CD4-positive, alpha-beta T cell (primary cell): ENCODE measurements around the gene SECTM1. TPM values are rescaled to one million over a fixed set of nuclear protein-coding genes. Genes with fewer than 3 reads are reported as not detected.
A peak's percentile ranks its signal among the peaks of the same experiment; 100 is the strongest.

ENCODE experiments used
- ATAC-seq: fragments of 200-7000 bp; cut with Tn5 transposase; one replicate; pipeline ENCODE4 v1.10.0; 2022; ENCODE audit warnings: mild to moderate bottlenecking; ENCODE audit not compliant: poor library complexity
- CTCF ChIA-PET: fragments of 350-600 bp; sonication (Branson Sonifier 250); formaldehyde crosslinking; loops from one replicate; lab custom pipeline; 2021; ENCODE audit warnings: antibody characterized with exemption, inconsistent platforms; lab: Charles Lee
- POLR2A ChIA-PET: fragments of 350-600 bp; sonication (Branson Sonifier 250); formaldehyde crosslinking; loops from one replicate; lab custom pipeline; 2021; ENCODE audit warnings: antibody characterized with exemption, inconsistent platforms; lab: Charles Lee
- DNase-seq, 14 experiments: peaks; one replicate each; pipeline ENCODE4 v3.0.0-alpha.2; 2013 to 2020; ENCODE audit warnings: mixed read lengths in 2 of 14
- H3K27ac ChIP-seq, 2 donors: one replicate each; pipeline versions ENCODE4 v1.5.1 to v1.7.0; 2013; ENCODE audit warnings: low read length in 2 of 2, low read depth in 1 of 2, mild to moderate bottlenecking in 1 of 2
- H3K27me3 ChIP-seq, 2 experiments: 1 replicate in 1 of 2; 2 replicates in 1 of 2; pipeline versions ENCODE4 v1.6.1 to v1.7.0; 2013; ENCODE audit warnings: low read length in 2 of 2, control low read depth in 1 of 2, mild to moderate bottlenecking in 1 of 2, moderate library complexity in 1 of 2; ENCODE audit not compliant: insufficient read depth in 2 of 2, control insufficient read depth in 1 of 2
- H3K36me3 ChIP-seq: one replicate; pipeline ENCODE4 v1.6.1; 2013; ENCODE audit warnings: low read length, control low read depth; ENCODE audit not compliant: insufficient read depth
- H3K4me1 ChIP-seq: one replicate; pipeline ENCODE4 v1.6.1; 2013; ENCODE audit warnings: low read length, control low read depth; ENCODE audit not compliant: insufficient read depth
- H3K4me3 ChIP-seq: one replicate; pipeline ENCODE4 v1.5.1; 2013; ENCODE audit warnings: mild to moderate bottlenecking, low read length, moderate library complexity
- H3K9me3 ChIP-seq, 2 experiments: 1 replicate in 1 of 2; 2 replicates in 1 of 2; pipeline versions ENCODE4 v1.6.1 to v1.7.0; 2013; ENCODE audit warnings: low read length in 2 of 2, mild to moderate bottlenecking in 2 of 2, control low read depth in 1 of 2, moderate library complexity in 1 of 2; ENCODE audit not compliant: control insufficient read depth in 1 of 2, insufficient read depth in 1 of 2
- H3K27ac Mint-ChIP-seq: one replicate; pipeline ENCODE4 v1.8.0; 2020; ENCODE audit warnings: mixed read lengths
- H3K27me3 Mint-ChIP-seq: one replicate; pipeline ENCODE4 v1.8.0; 2021; ENCODE audit warnings: mixed read lengths
- H3K36me3 Mint-ChIP-seq: one replicate; pipeline ENCODE4 v1.8.0; 2021; ENCODE audit warnings: low read depth, mixed read lengths
- H3K4me1 Mint-ChIP-seq: one replicate; pipeline ENCODE4 v1.8.0; 2021; ENCODE audit warnings: low read depth, mixed read lengths
- H3K4me3 Mint-ChIP-seq: one replicate; pipeline ENCODE4 v1.8.0; 2020; ENCODE audit warnings: mild to moderate bottlenecking, mixed read lengths
- H3K9me3 Mint-ChIP-seq: one replicate; pipeline ENCODE4 v1.8.0; 2020; ENCODE audit warnings: mixed read lengths
- intact Hi-C, 2 experiments: fragments of 100-400 bp; cut with DNase I in 1 of 2; cut with micrococcal nuclease in 1 of 2; formaldehyde crosslinking; loops; one replicate each; pipeline versions ENCODE4 v1.15.1 to v1.9.0; 2023 to 2025; cut with DNase I, micrococcal nuclease
- total RNA-seq, 174 experiments: library from RNA in 2 of 174; stranded (reverse) in 2 of 174; gene quantifications; one replicate each; pipeline ENCODE4 v1.2.3 and lab custom pipeline; 2021 to 2026
- TF ChIP-seq, protein P1 (sequence below): fragments of 200-600 bp; IDR thresholded peaks from one replicate; pipeline ENCODE4 v1.8.0; 2022; ENCODE audit warnings: antibody characterized with exemption, mild to moderate bottlenecking

SECTM1 gene
- total RNA-seq, 2 experiments from 2014 or later: 2.1 to 3.1 TPM

DNA sequence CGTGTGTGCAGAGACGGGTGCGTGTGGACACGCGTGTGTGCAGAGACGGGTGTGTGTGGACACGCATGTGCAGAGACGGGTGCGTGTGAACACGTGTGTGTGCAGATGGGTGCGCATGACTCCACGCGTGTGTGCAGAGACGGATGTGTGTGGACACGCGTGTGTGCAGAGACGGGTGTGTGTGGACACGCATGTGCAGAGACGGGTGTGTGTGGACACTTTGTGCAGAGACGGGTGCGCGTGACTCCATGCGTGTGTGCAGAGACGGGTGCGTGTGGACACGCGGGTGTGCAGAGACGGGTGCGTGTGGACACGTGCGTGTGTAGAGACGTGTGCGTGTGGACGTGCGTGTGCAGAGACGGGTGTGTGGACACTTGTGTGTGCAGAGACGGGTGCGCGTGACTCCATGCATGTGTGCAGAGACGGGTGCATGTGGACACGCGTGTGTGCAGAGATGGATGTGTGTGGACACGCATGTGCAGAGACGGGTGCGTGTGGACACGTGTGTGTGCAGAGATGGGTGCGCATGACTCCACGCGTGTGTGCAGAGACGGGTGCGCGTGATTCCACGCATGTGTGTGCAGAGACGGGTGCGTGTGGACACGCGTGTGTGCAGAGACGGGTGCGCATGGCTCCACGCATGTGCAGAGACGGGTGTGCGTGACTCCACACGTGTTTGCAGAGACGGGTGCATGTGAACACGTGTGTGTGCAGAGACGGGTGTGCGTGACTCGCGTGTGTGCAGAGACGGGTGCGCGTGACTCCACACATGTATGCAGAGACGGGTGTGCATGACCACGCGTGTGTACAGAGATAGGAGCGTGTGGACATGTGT, 14.6 kb downstream of the SECTM1 start:
- ChIA-PET POLR2A (no interaction called here), CTCF (no interaction called here)
- TF ChIP-seq, protein P1, sequence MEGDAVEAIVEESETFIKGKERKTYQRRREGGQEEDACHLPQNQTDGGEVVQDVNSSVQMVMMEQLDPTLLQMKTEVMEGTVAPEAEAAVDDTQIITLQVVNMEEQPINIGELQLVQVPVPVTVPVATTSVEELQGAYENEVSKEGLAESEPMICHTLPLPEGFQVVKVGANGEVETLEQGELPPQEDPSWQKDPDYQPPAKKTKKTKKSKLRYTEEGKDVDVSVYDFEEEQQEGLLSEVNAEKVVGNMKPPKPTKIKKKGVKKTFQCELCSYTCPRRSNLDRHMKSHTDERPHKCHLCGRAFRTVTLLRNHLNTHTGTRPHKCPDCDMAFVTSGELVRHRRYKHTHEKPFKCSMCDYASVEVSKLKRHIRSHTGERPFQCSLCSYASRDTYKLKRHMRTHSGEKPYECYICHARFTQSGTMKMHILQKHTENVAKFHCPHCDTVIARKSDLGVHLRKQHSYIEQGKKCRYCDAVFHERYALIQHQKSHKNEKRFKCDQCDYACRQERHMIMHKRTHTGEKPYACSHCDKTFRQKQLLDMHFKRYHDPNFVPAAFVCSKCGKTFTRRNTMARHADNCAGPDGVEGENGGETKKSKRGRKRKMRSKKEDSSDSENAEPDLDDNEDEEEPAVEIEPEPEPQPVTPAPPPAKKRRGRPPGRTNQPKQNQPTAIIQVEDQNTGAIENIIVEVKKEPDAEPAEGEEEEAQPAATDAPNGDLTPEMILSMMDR: no peak
- Histone ChIP-seq H3K27ac (no peak overlapping the region), H3K36me3 (peaks cover 10% of the 10 kb centered on the region), H3K4me1 (peaks cover 70% of the 10 kb centered on the region), H3K4me3 (no peak overlapping the region), H3K27me3 (no peaks in the 10 kb centered on the region), H3K9me3 (peaks cover 0 to 17% of the 10 kb centered on the region in 2 experiments)
- Mint-ChIP-seq H3K27ac (no peak overlapping the region), H3K27me3 (no peaks in the 10 kb centered on the region), H3K36me3 (peaks cover 19% of the 10 kb centered on the region), H3K9me3 (no peaks in the 10 kb centered on the region), H3K4me3 (no peak overlapping the region), H3K4me1 (peaks cover 36% of the 10 kb centered on the region)
- intact Hi-C loops: no loop called here
- ATAC-seq (no peak), DNase-seq (no peak)

DNA sequence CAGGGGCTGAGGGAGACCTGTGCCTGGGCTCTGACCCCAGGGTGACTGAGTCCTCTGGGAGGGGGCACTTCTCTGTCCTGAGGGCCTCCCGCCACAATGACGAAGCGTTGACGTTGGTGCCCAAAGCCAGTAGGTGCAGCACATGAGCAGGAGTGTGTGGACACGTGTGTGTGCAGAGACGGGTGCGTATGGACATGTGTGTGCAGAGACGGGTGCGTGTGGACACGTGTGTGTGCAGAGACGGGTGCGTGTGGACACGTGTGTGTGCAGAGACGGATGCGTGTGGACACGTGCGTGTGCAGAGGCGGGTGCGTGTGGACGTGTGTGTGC, 15.4 kb downstream of the SECTM1 start:
- H3K27ac ChIP-seq: no peak overlapping the region
- peaks cover 75% of the 10 kb centered on the region for H3K4me1 ChIP-seq

DNA sequence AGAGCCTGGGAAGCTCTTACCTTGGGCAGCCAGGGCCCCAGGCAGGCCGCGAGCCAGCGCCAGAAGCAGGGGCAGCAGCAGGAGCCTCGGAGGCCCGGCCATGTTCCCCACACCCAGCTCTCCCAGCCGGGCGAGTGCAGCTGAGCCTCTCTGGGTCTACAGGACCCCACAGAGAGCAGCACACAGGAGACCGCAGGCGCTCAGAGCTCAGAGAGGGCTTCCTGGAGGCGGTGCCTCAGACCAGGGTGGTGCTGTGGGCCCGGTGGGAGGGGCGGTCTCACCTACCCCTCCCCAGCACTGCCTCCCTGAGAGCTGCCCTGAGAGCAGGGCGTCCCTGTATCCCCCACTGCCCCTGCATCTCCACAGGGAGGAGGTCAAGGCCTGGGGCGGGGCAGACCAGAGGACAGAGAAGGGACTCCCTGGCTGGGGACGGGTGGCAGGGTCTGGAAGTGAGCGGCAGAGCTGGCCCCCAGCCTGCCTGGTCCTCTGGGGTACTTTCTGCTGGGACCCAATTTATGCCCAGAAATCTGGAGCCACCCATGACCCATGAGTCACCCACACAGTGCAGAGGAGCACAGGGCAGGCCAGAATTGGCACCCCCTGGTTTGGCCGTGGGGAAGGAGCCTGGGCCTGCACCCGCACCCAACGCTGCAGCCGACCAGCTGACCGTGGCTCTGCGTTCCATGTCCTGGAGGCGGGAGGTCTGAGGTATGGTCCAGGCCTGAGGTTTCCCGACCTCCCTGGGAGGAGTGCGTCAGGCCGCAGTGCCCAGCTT, 16.0 kb downstream of the SECTM1 start, which contains the start of gene CD7:
TSS of gene CD7 (minus strand) at position 215 of the 775 bp plus-strand sequence. CDS start at position 102, 113 bp downstream.
- Histone ChIP-seq H3K9me3 (peaks cover 0 to 17% of the 10 kb centered on the region in 2 experiments), H3K4me1 (peaks cover 75% of the 10 kb centered on the region), H3K27ac (peak within 1 kb of the TSS; percentile 31 to 80), H3K36me3 (peaks cover 11% of the 10 kb centered on the region), H3K4me3 (peak within 1 kb of the TSS; percentile 81), H3K27me3 (no peaks in the 10 kb centered on the region)
- no peaks in the 10 kb centered on the region for H3K9me3 Mint-ChIP-seq
- peak; percentile 75 for ATAC-seq
- no peaks in the 10 kb centered on the region for H3K27me3 Mint-ChIP-seq
- POLR2A ChIA-PET: interaction anchor here (0.8 to 6.4 kb wide), 15 partner anchors 10 to 191 kb away, joined by 3 to 157 read pairs (median 4); partner anchors contain the start of genes CSNK1D and SECTM1
- peaks cover 27% of the 10 kb centered on the region for H3K36me3 Mint-ChIP-seq
- TF ChIP-seq, protein P1: no peak
- intact Hi-C loops: loop anchor here in 1 of 2 experiments (1.0 to 2.0 kb wide), 2 partner anchors 17 to 45 kb away; partner anchors contain the start of gene CSNK1D
- peaks cover 38% of the 10 kb centered on the region for H3K4me1 Mint-ChIP-seq
- peak in 13 of 14 experiments; percentile 55 to 85 (median 73) for DNase-seq
- peak within 1 kb of the TSS; percentile 99 for H3K4me3 Mint-ChIP-seq
- CTCF ChIA-PET: interaction anchor here (0.8 to 2.5 kb wide), 4 partner anchors 17 to 115 kb away, joined by 3 to 11 read pairs (median 4); no protein-coding TSS in a partner anchor
- no peak within 1 kb of the TSS for H3K27ac Mint-ChIP-seq

More for the DNA sequence above, 15.4 kb downstream of the SECTM1 start:
- TF ChIP-seq, protein P1: no peak
- intact Hi-C loops: no loop called here
- ChIA-PET POLR2A (interaction anchor here (1.1 to 6.4 kb wide), 7 partner anchors 16 to 87 kb away, joined by 3 to 157 read pairs (median 10); partner anchors contain the start of gene SECTM1), CTCF (interaction anchor here (0.9 to 2.5 kb wide), 2 partner anchors 18 to 20 kb away, joined by 3 to 11 read pairs; no protein-coding TSS in a partner anchor)
- no peak for ATAC-seq
- peaks cover 27% of the 10 kb centered on the region for H3K36me3 Mint-ChIP-seq
- no peak overlapping the region for H3K4me3 ChIP-seq
- no peaks in the 10 kb centered on the region for H3K27me3 ChIP-seq
- H3K9me3 Mint-ChIP-seq: no peaks in the 10 kb centered on the region
- H3K27me3 Mint-ChIP-seq: no peaks in the 10 kb centered on the region
- peaks cover 38% of the 10 kb centered on the region for H3K4me1 Mint-ChIP-seq
- peaks cover 11% of the 10 kb centered on the region for H3K36me3 ChIP-seq
- peaks cover 0 to 17% of the 10 kb centered on the region in 2 experiments for H3K9me3 ChIP-seq
- no peak overlapping the region for H3K27ac Mint-ChIP-seq
- no peak overlapping the region for H3K4me3 Mint-ChIP-seq
- peak in 1 of 14 experiments; percentile 22 for DNase-seq
